Measurements from ENCODE around the gene RABGAP1.

The RABGAP1 gene

DNA sequence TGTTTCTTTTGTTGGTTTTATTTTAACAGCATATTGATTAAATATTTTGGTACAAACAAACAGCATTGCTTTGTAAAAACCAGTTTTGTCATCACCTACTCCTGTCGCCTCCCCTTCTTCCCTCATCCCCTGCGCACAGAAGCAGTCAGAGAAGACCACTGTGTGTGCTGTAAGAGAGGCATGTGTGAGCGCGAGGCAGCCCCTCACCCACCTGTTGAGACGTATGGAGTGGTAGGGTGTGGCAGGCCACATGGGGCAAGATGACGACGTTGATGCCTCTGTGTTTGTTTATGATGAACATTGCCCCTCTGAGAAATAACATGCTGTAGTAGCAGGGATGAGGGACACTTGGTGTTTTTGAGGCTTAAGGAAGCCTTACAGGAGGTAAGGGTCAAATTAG is 164.0 kb downstream of the RABGAP1 start:
- H3K36me3 Mint-ChIP-seq (ENCODE audit: low read depth), result peaks cover 22% of the 10 kb centered on the region
- no peaks in the 10 kb centered on the region for H3K9me3 Mint-ChIP-seq
- H3K27ac Mint-ChIP-seq, result no peak overlapping the region
- H3K4me3 Mint-ChIP-seq, result no peak overlapping the region
- no peaks in the 10 kb centered on the region for H3K4me1 Mint-ChIP-seq (ENCODE audit: low read depth)
- no peaks in the 10 kb centered on the region for H3K27me3 Mint-ChIP-seq

DNA sequence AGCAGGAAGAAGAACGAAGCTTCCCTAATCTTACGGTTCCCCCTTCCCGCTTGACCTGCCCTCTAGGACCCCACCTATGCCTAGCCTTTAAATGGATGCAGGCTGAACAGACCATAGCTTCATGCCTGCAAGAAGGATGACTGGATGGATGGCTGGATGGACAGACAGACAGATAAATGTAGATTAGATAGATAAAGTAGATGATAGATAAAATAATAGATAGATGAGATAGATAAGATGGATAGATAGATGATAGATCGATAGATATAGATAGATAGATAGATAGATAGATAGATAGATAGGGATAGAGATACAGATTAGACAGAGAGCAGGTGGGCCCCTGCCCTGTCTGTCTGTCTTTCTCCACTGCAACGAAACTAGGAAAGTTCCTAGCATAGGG is 164.7 kb downstream of the RABGAP1 start:
- Mint-ChIP-seq H3K9me3 (no peaks in the 10 kb centered on the region), H3K4me1 (ENCODE audit: low read depth) (no peaks in the 10 kb centered on the region), H3K27me3 (no peaks in the 10 kb centered on the region), H3K27ac (no peak overlapping the region), H3K4me3 (no peak overlapping the region), H3K36me3 (ENCODE audit: low read depth) (peaks cover 22% of the 10 kb centered on the region)

DNA sequence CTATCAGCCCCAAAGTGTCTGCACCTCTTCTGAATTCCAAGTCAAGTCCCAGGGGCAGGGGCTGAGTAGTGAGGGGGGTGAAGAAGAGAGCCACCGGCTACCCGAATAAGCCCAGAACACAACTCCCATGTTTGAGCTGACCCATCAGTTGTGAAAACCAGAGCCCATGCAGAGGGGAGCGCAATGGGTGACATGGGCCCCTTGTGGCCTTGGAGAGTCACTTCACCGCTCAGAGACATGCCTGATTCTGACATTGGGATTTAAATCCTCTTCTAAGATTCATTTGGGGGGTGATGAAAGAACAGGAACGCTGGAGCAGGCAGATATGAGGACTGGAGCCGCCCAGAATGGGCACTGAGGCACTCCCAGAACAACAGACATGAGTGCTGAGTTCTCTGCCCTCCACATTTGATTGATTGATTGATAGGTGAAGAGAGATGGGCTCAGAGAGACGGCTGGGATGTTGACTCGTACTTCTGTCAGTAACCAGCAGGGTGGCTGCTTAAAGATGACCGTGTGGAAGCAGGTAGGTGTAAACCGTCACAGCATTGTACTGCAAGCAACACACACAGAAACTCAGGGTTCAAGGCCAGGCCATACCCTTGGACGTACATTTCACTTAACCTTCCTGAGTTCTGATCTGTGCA is 166.9 kb downstream of the RABGAP1 start:
- H3K27ac Mint-ChIP-seq, result no peak overlapping the region
- H3K27me3 Mint-ChIP-seq, result no peaks in the 10 kb centered on the region
- no peaks in the 10 kb centered on the region for H3K9me3 Mint-ChIP-seq
- peaks cover 10% of the 10 kb centered on the region for H3K4me1 Mint-ChIP-seq (ENCODE audit: low read depth)
- H3K4me3 Mint-ChIP-seq, result no peak overlapping the region
- H3K36me3 Mint-ChIP-seq (ENCODE audit: low read depth), result peaks cover 9% of the 10 kb centered on the region

GRCh38 chr9:123108976-123109375 is 168.2 kb downstream of the RABGAP1 start:
- no peaks in the 10 kb centered on the region for H3K27me3 Mint-ChIP-seq
- H3K27ac Mint-ChIP-seq, result no peak overlapping the region
- H3K36me3 Mint-ChIP-seq (ENCODE audit: low read depth), result peaks cover 8% of the 10 kb centered on the region
- peaks cover 10% of the 10 kb centered on the region for H3K4me1 Mint-ChIP-seq (ENCODE audit: low read depth)
- no peaks in the 10 kb centered on the region for H3K9me3 Mint-ChIP-seq
- H3K4me3 Mint-ChIP-seq, result no peak overlapping the region

GRCh38 chr9:123109540-123110279 is 168.9 kb downstream of the RABGAP1 start:
- Mint-ChIP-seq H3K4me3 (no peak overlapping the region), H3K27me3 (no peaks in the 10 kb centered on the region), H3K4me1 (ENCODE audit: low read depth) (peaks cover 10% of the 10 kb centered on the region), H3K9me3 (no peaks in the 10 kb centered on the region), H3K27ac (no peak overlapping the region), H3K36me3 (ENCODE audit: low read depth) (peaks cover 6% of the 10 kb centered on the region)

DNA sequence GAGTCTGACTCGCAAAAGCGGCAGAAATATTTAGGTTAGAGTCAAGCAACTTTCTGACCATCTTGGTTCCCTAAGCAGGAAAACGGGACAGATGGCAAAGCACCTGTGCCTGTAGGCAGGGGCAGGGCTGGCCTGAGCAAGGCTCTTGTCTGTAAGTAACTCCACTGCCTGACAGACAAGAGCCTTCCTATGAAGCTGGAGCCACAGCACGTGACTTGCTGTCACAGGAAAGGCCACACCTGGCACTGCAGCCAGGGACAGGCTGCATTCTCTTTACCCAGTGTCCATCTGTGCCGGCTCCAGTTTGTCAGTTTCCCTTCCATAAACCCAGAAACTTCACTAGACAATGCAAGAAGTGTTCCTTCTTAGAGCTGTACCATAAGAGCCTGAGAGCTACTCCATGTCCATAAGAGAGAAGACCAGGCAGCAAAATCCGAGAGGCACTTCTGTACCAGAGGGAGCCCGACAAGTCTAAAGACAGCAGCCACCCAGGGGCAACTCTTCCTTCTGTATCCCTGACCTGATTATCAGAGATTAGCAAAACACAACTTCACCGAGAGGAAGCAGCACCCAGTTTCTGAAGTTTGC is 170.7 kb downstream of the RABGAP1 start:
- H3K4me1 Mint-ChIP-seq (ENCODE audit: low read depth), result peaks cover 10% of the 10 kb centered on the region
- H3K27me3 Mint-ChIP-seq, result no peaks in the 10 kb centered on the region
- peak overlapping the region; percentile 37 for H3K27ac Mint-ChIP-seq
- no peak overlapping the region for H3K4me3 Mint-ChIP-seq
- peaks cover 16% of the 10 kb centered on the region for H3K36me3 Mint-ChIP-seq (ENCODE audit: low read depth)
- no peaks in the 10 kb centered on the region for H3K9me3 Mint-ChIP-seq

GRCh38 chr9:123112015-123112975 is 171.5 kb downstream of the RABGAP1 start:
- no peaks in the 10 kb centered on the region for H3K9me3 Mint-ChIP-seq
- H3K4me3 Mint-ChIP-seq, result no peak overlapping the region
- peak overlapping the region; percentile 45 for H3K27ac Mint-ChIP-seq
- no peaks in the 10 kb centered on the region for H3K27me3 Mint-ChIP-seq
- H3K36me3 Mint-ChIP-seq (ENCODE audit: low read depth), result peaks cover 16% of the 10 kb centered on the region
- peaks cover 10% of the 10 kb centered on the region for H3K4me1 Mint-ChIP-seq (ENCODE audit: low read depth)

DNA sequence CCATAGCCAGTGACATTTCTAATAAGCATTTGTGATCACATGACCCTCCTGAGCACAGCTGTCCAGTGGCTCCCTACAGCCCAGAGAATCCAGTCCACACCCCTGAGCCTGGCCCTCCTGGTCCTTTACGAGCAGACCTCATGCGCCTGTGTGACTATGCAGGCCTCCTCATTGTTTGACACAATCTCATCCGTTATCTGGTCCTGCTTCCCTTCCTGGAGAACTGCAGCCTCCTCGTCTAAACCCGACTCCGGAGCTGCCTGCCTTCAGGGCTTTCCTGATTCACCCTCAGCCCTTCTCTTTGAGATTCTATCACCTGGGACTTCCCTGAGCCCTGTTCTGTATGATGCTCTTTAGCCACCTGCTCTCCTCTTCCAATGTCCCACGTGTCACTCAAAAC is 172.4 kb downstream of the RABGAP1 start:
- peak overlapping the region; percentile 45 for H3K27ac Mint-ChIP-seq

DNA sequence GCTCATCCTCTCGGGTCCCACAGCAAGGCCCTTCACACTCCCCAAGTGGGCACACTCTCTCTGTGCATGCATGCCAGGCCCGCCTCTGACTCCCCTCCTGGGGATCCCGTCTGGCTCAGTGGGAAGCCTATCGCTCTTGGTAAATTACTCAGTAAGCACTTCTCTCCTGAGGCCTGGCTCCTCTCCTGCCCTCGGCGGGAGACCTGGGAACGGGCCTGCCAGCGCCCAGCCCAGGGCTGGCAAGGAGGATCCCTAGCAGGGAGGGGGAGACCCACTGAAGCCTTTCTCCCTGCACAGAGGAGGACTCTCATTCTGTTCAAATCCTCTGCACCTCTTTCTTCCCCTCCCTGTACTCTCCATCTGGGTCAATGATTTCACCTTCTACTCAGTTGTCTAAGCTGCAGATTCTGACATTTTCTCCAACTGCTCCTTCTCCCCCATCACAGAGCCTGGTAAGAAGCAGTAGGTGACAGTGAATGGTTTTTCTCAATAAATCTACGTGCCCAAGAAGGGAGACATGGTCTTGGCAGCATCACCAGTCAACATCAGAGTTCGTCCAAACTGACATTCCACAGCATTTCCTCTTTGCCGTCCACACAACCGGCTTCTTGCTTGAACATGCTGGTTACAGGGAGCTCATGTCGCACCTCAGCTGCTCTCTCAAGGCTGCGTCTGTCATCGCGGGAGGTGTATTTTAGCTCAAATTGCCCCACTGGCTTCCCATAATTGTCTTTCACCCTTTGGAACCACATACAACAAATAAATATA is 174.5 kb downstream of the RABGAP1 start:
- H3K27me3 Mint-ChIP-seq, result no peaks in the 10 kb centered on the region
- no peak overlapping the region for H3K4me3 Mint-ChIP-seq
- H3K9me3 Mint-ChIP-seq, result no peaks in the 10 kb centered on the region
- H3K36me3 Mint-ChIP-seq (ENCODE audit: low read depth), result peaks cover 17% of the 10 kb centered on the region
- peaks cover 10% of the 10 kb centered on the region for H3K4me1 Mint-ChIP-seq (ENCODE audit: low read depth)
- no peak overlapping the region for H3K27ac Mint-ChIP-seq

More for the DNA sequence above, 172.4 kb downstream of the RABGAP1 start:
- peaks cover 10% of the 10 kb centered on the region for H3K4me1 Mint-ChIP-seq (ENCODE audit: low read depth)
- no peaks in the 10 kb centered on the region for H3K27me3 Mint-ChIP-seq
- H3K9me3 Mint-ChIP-seq, result no peaks in the 10 kb centered on the region
- no peak overlapping the region for H3K4me3 Mint-ChIP-seq
- H3K36me3 Mint-ChIP-seq (ENCODE audit: low read depth), result peaks cover 16% of the 10 kb centered on the region

DNA sequence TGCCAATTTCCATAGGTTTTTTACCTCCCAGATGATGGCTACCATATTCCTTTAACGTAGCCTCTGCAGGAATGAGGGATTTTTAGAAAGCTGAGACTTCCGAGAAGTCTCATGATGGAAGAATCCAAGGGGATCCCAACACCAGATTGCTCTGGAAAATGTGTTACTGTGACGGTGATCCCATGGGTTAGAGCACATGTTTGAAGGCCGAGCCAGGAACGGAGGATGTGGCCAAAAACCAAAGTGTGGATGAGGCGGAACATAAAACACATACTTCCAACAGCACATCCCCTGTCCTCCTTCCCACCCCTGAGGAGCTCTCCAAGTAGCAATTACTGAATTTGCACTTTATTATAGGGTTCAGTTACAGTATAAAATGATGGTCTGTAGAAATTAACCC is 175.2 kb downstream of the RABGAP1 start:
- Mint-ChIP-seq H3K4me3 (no peak overlapping the region), H3K36me3 (ENCODE audit: low read depth) (peaks cover 17% of the 10 kb centered on the region), H3K9me3 (no peaks in the 10 kb centered on the region), H3K27ac (no peak overlapping the region), H3K27me3 (no peaks in the 10 kb centered on the region), H3K4me1 (ENCODE audit: low read depth) (peaks cover 13% of the 10 kb centered on the region)

DNA sequence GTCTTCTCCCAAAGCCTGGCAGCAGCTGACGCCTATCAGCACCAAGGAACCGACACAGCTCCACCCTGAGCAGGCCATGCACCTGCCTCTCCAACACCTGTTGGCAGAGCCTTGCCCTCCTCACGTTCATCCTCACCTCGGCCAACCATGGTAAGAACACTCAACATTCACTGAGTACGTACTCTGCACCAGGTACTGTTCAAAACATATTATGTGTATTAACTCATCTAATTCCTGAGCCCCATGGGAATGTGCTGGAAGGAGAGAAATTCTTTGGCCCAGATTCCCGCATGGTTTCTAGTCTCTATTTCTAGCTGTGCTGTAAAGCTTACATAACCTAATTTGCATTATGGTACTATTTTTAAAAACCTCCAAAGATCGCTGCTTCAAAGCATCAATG is 178.7 kb downstream of the RABGAP1 start:
- Mint-ChIP-seq H3K4me3 (no peak overlapping the region), H3K4me1 (ENCODE audit: low read depth) (peaks cover 10% of the 10 kb centered on the region), H3K9me3 (no peaks in the 10 kb centered on the region), H3K36me3 (ENCODE audit: low read depth) (peaks cover 29% of the 10 kb centered on the region), H3K27me3 (no peaks in the 10 kb centered on the region), H3K27ac (no peak overlapping the region)

DNA sequence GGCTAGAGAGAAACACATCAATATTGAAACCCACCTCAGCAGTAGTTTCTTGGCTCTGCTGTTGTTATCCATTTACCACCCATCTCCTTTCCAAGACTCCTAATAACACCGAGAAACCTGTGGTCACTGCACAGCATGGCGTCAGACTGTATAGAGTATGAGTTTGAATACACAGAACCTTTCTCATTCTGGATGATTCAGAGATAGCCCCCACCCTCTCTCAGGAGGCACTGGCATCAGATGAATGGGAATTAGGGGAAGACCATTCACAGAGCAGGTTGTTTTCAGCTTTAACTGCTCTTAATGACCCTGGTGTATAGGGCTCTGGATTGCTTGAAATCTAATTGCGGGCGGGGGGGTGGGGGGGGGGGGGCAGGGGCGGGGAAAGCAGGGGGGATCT is 179.3 kb downstream of the RABGAP1 start:
- Mint-ChIP-seq H3K4me1 (ENCODE audit: low read depth) (peaks cover 10% of the 10 kb centered on the region), H3K9me3 (no peaks in the 10 kb centered on the region), H3K27me3 (no peaks in the 10 kb centered on the region), H3K4me3 (no peak overlapping the region), H3K27ac (no peak overlapping the region), H3K36me3 (ENCODE audit: low read depth) (peaks cover 30% of the 10 kb centered on the region)

DNA sequence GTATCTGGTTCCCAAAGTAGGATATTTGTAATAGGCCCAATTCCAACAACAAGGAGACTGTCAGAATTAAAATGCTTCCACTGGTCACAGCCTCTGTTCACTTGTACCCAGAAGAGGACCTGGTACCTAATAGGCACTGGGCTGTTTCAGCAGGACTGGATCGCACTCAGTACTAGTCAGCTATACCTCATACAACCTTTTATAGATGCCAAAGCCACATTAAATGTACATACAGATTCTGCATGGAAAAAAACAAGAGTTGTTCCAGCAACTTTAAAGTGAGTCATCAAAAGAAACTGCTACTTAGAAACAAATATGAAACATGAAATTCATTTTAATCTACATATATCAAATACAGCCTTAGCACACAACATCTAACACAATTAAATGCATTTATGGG is 180.1 kb downstream of the RABGAP1 start:
- Mint-ChIP-seq H3K4me3 (no peak overlapping the region), H3K27ac (peak overlapping the region; percentile 41), H3K36me3 (ENCODE audit: low read depth) (peaks cover 23% of the 10 kb centered on the region), H3K4me1 (ENCODE audit: low read depth) (peaks cover 10% of the 10 kb centered on the region), H3K27me3 (no peaks in the 10 kb centered on the region), H3K9me3 (no peaks in the 10 kb centered on the region)

DNA sequence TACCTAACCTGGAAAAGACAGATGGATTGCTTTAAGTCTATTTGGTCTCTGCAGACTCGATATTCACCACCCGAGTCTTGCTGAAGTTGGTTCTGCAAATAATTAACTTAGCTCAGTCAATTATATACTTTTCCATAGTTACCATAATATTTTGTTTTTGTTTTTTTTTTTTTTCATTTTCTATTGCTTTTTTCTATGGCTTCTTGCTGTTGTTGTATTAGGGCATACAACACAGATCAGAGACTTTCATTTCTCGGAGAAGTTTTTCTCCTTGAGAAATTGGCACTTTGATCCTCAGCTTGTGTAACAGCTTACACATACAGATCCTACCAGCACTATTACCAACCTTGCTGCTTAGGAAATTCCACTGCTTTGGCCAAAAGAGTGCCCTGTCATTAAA is 180.6 kb downstream of the RABGAP1 start:
- Mint-ChIP-seq H3K36me3 (ENCODE audit: low read depth) (peaks cover 25% of the 10 kb centered on the region), H3K27ac (peak overlapping the region; percentile 41), H3K4me3 (no peak overlapping the region), H3K27me3 (no peaks in the 10 kb centered on the region), H3K9me3 (no peaks in the 10 kb centered on the region), H3K4me1 (ENCODE audit: low read depth) (peaks cover 10% of the 10 kb centered on the region)

Data from stimulated activated naive CD8-positive, alpha-beta T cell treated with anti-CD3 and anti-CD28 coated beads, Interleukin-15, Interleukin-2, amounts not matched to agents 100 ng/mL and 50 ng/mL, for 24 hours (primary cell).